GM21390 (cell line): ENCODE data around the gene TSR1.
A peak's percentile ranks its signal among the peaks of the same experiment; 100 is the strongest.
"Not testable (repeated sequence)": the region's sequence is repeated elsewhere in the genome, so short reads cannot be mapped to it uniquely, and the experiment has no call there.

Experiments
- ATAC-seq: cut with Tn5 transposase; IDR thresholded peaks from one replicate; pipeline ENCODE4 v1.9.1; 2021; ENCODE audit not compliant: unreplicated experiment

TSR1 gene

GRCh38 chr17:2338315-2338657, 2.0 kb upstream of the TSR1 start:
- ATAC-seq: no peak

GRCh38 chr17:2337544-2338314, 1.5 kb upstream of the TSR1 start:
- no peak for ATAC-seq

GRCh38 chr17:2336852-2337543, 741 bp upstream of the TSR1 start, which contains the start of gene SGSM2:
Gene SGSM2 (plus strand): TSS chr17:2337501. CDS start chr17:2337689, 188 bp downstream.
- no peak for ATAC-seq

DNA sequence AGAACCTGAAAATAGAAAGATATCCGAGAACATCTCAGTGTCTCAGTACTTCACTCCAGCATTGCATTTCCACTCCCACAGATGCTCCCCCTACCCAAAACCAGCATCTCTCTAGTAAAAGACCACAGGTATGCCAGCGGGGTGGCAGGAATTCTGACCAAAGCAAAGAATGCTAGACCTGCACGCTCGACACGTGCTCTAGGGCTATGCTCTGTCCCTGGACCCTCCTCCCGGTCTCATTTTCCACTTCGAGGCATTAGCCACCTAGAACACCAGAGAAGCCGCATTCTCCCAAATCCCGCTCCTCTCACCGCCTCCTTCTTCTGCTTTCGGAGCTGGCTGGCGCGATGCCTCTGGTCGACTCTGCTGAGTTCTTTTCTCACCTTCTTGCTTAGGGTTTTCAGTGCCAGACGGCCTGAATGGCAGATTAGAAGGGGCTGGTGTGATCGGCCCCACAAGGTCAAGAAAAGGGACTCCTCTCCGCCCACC, 487 bp downstream of the TSR1 start:
- no peak for ATAC-seq

- ATAC-seq: no peak
Measured at GRCh38 chr17:2331303-2331702, 5.0 kb downstream of the TSR1 start.

- no peak for ATAC-seq
Measured at GRCh38 chr17:2323629-2324314, 12.5 kb downstream of the TSR1 start.

DNA sequence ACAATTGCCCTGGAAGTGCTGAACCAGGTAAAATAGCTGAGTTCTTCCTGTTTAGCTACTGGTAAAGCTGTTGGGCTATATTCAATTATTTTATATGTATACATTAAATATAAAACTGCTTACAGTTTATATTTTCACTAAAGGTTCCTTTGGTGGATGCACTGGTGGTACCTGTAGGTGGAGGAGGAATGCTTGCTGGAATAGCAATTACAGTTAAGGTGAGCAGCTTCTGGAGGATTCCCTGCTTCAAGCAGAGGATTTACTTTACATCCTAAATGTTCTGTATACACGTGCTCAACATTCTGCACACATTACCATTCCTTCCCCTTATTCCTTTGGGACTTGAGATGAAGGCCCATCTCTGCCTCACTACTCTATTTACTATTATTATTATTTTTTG, 14.9 kb downstream of the TSR1 start:
- no peak for ATAC-seq

DNA sequence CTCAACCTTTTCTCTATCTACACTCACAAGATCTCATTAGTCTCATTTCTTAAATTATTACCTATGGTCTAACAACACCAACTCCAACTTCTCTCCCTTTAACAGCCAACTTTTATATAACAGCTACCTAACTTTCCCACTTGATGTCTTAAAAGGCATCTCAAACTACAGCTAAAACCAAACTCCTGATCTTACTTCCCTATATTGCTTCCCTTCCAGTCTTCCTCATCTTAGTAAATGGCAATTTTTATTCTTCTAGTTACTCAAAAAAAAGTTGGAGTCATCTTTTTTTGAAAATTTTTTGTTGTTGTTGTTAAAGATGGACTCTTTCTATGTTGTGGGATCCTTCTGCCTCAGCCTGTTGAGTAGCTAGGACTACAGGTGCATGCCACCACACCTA, 17.2 kb downstream of the TSR1 start:
- ATAC-seq: no peak

GRCh38 chr17:2317796-2318195, 18.5 kb downstream of the TSR1 start:
- no peak for ATAC-seq

GRCh38 chr17:2316916-2317205, 19.4 kb downstream of the TSR1 start:
- not testable (repeated sequence) for ATAC-seq

DNA sequence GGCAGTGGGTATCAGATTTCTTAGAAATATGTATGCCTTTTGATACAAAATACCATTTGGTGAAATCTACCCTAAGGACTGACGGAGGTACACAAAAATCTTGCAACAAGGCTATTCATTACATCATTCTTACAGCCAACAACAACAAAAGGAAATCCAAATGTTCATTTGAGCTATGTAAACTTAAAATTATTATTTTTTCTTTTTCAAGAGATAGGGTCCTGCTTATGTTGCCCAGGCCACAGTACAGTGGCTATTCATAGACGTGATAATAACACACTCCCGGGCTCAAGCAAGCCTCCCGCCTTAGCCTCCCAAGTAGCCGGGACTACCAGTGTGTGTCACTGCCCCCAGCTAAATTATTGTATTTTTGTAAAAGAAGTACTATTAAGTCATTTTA, 23.5 kb downstream of the TSR1 start:
- ATAC-seq: no peak

DNA sequence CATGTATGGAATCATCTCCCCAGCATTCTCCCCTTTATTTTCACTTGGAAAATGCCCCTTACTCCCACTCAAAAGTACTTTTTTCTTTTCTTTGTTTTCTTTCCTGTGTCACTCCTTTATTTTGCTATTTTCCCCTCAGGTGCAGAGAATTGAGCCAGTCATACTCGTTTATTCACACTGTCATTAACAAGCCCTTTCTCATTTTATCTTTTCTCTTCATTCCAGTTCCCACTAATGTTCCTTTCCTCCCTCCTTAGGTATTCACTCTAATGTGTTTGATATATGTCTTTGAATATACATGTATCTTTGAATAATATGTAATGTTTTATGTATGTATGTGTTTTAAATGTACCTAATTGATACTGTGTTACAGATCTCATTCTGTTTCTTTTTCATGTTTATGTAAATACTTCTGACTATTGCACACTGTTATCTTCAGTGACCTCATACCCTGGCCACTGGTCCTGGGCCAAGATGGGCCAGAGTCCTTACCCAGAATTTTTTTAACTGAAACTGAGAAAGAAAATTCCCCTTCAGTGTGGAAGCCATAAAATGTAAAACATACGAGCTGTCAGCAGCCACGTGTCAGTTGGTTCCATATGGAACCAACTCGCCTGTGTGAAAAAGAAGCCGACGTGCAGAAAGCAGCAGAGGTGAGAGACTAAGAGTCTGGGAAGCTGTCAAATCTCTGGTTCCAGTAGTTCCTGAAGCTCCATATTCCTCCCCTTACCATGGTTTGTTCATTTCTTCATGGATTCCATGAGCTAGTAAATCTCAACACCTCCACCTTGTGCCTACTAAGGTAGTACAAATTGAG, 26.7 kb downstream of the TSR1 start:
- no peak for ATAC-seq

DNA sequence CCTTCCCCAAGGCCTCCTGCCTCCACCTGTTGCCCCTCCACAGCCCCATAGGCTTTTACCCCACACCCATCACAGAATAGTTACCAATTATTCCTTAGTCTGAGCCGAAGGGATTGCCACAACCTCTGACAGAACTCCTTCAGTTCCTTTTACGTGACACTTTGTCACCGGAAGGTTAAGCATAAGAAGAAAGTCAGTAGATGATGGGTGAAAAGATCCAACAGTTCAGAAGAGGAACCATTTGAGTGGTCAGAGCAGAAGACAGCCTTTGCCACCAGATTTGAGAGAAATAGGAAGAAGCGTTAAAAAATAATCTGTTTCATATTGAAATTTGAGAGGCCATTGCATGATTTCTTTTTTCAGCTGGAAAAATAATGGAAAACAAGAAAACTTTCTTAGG, 31.3 kb downstream of the TSR1 start:
- no peak for ATAC-seq

GRCh38 chr17:2303204-2304188, 32.8 kb downstream of the TSR1 start, which contains the start of the genes SMG6 and SRR:
Gene SMG6 (minus strand): TSS chr17:2303785. CDS start chr17:2303720, 65 bp downstream.
Gene SRR (plus strand): TSS chr17:2303950. CDS start chr17:2315561, 11,611 bp downstream.
- peak; percentile 80 for ATAC-seq

- ATAC-seq: no peak
Measured at GRCh38 chr17:2302778-2303203, 33.5 kb downstream of the TSR1 start.

GRCh38 chr17:2299756-2300155, 36.5 kb downstream of the TSR1 start:
- ATAC-seq: no peak

DNA sequence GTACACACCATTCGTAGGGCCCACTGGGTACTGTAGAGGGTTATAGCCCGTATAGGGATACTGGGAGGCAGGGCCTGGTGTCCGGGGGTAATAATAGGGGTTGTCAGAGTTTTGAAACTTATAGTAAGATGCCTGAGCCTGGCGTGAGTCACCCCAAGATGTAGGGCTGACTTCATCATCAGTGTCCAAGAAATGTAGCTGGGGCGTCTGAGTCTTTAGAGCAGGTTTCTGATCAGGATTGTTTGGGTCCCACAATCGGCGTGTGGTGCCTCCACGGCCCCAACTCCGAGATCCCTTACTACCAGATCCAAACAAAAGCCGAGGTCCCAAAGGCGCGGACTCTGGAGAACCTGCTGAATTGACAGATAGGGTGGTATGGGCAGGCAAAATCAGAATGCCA, 37.1 kb downstream of the TSR1 start:
- no peak for ATAC-seq

DNA sequence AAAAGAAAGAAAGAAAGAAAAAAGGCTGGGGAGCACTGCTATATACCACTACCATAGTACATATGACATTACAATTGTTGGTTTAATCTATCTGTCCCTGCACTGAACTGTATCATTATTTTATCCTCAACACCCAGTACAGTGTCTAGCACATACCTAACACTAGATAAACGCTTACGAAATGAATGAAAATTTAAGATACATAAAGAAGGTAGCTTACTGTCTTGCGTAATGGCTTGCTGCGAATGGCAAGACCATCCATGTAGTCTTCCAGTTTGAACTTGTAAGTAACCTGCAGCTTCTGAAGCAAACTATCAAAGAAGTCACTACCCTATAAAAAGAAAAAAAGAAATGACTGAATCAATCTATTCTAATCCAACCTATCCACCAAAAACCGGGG, 39.2 kb downstream of the TSR1 start:
- ATAC-seq: no peak

- ATAC-seq: no peak
Measured at GRCh38 chr17:2295575-2295974, 40.7 kb downstream of the TSR1 start.

DNA sequence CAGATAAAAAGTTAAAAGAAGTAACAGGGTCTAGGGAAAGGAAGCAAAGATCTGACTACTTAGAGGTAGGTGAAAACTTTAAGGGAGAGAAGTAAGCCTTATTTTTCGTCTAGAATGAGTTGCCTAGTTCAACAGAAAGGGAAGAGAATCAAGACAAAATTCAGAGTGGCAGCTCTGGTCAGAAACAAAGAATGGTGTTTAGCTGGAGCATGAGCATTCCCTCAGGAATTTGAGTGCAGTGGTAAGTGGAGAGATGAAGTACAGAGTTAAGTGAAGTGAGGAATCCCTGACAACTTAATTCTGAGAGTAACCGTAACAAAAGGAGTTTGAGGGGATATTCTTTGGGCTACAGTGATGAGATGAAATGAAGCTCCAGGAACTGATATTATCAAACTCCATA, 44.2 kb downstream of the TSR1 start:
- no peak for ATAC-seq
